HFFc6 (cell line): ENCODE measurements around the gene BAIAP2L2. TPM values are rescaled to one million over a fixed set of nuclear protein-coding genes. Genes with fewer than 3 reads are reported as not detected.

ENCODE experiments used
- DNase-seq: peaks from one replicate; pipeline ENCODE4 v3.0.0-alpha.2; 2018
- H3K27ac Mint-ChIP-seq: 2 replicates; pipeline ENCODE4 v1.8.0; 2020; ENCODE audit warnings: mild to moderate bottlenecking, mixed read lengths
- H3K27me3 Mint-ChIP-seq: 2 replicates; pipeline ENCODE4 v1.8.0; 2021; ENCODE audit warnings: mild to moderate bottlenecking, moderate library complexity, mixed read lengths; ENCODE audit not compliant: insufficient read depth
- H3K36me3 Mint-ChIP-seq: 2 replicates; pipeline ENCODE4 v1.8.0; 2021; ENCODE audit warnings: low read depth, mixed read lengths
- H3K4me1 Mint-ChIP-seq: 2 replicates; pipeline ENCODE4 v1.8.0; 2020; ENCODE audit warnings: low read depth, mixed read lengths
- H3K4me3 Mint-ChIP-seq: 2 replicates; pipeline ENCODE4 v1.8.0; 2020; ENCODE audit warnings: mild to moderate bottlenecking, moderate library complexity, mixed read lengths
- H3K9me3 Mint-ChIP-seq: 2 replicates; pipeline ENCODE4 v1.8.0; 2020; ENCODE audit warnings: mild to moderate bottlenecking, mixed read lengths
- CTCF ChIP-seq: fragments of 200-600 bp; sonication (generic); IDR thresholded peaks from 2 replicates; pipeline ENCODE4 v1.5.0; 2021; ENCODE audit warnings: antibody characterized with exemption, mild to moderate bottlenecking
- total RNA-seq, 6 experiments: library from RNA; stranded (reverse); fragmentation: NEBNext Ultra II Directional; extraction: Animal tissue kit (Norgen Biotek cat#: 25700); gene quantifications; 2 replicates in 1 of 6; 3 replicates in 5 of 6; pipeline ENCODE4 v1.2.3, GENCODE V29; 2021

BAIAP2L2 gene
- total RNA-seq, 6 experiments from 2014 or later = 0.08 TPM; not detected in 5

GRCh38 chr22:38098410-38099249 is 11.9 kb downstream of the BAIAP2L2 start:
- H3K4me3 Mint-ChIP-seq = no peak overlapping the region

GRCh38 chr22:38097557-38098409 is 12.7 kb downstream of the BAIAP2L2 start:
- H3K4me1 Mint-ChIP-seq = peaks cover 9% of the 10 kb centered on the region
- no peaks in the 10 kb centered on the region for H3K36me3 Mint-ChIP-seq
- peaks cover 11% of the 10 kb centered on the region for H3K27me3 Mint-ChIP-seq
- DNase-seq = no peak
- no peak overlapping the region for H3K4me3 Mint-ChIP-seq
- no peaks in the 10 kb centered on the region for H3K9me3 Mint-ChIP-seq
- peak; percentile 70 for TF ChIP-seq CTCF
- peak overlapping the region; percentile 52; the same call in 1 of the 2 replicates for H3K27ac Mint-ChIP-seq

More at GRCh38 chr22:38098410-38099249, 11.9 kb downstream of the BAIAP2L2 start:
- Mint-ChIP-seq H3K9me3 (no peaks in the 10 kb centered on the region), H3K27ac (peak overlapping the region; percentile 52), H3K4me1 (peaks cover 9% of the 10 kb centered on the region), H3K27me3 (peaks cover 9% of the 10 kb centered on the region), H3K36me3 (no peaks in the 10 kb centered on the region)
- DNase-seq = peak; percentile 6
- no peak for TF ChIP-seq CTCF

GRCh38 chr22:38097058-38097457 is 13.4 kb downstream of the BAIAP2L2 start:
- Mint-ChIP-seq H3K9me3 (no peaks in the 10 kb centered on the region), H3K4me1 (peaks cover 9% of the 10 kb centered on the region), H3K36me3 (no peaks in the 10 kb centered on the region), H3K27ac (no peak overlapping the region), H3K27me3 (peaks cover 11% of the 10 kb centered on the region), H3K4me3 (no peak overlapping the region)
- TF ChIP-seq CTCF = no peak
- DNase-seq = no peak

- Mint-ChIP-seq H3K27me3 (peaks cover 27% of the 10 kb centered on the region), H3K36me3 (no peaks in the 10 kb centered on the region), H3K4me1 (no peaks in the 10 kb centered on the region), H3K4me3 (no peak overlapping the region), H3K27ac (no peak overlapping the region), H3K9me3 (no peaks in the 10 kb centered on the region)
- TF ChIP-seq CTCF = no peak
- no peak for DNase-seq
Observed at GRCh38 chr22:38089474-38089851, 21.0 kb downstream of the BAIAP2L2 start.

- no peaks in the 10 kb centered on the region for H3K36me3 Mint-ChIP-seq
- no peaks in the 10 kb centered on the region for H3K4me1 Mint-ChIP-seq
- peaks cover 25% of the 10 kb centered on the region for H3K27me3 Mint-ChIP-seq
- H3K9me3 Mint-ChIP-seq = no peaks in the 10 kb centered on the region
- no peak for TF ChIP-seq CTCF
- H3K4me3 Mint-ChIP-seq = no peak overlapping the region
- no peak for DNase-seq
- H3K27ac Mint-ChIP-seq = no peak overlapping the region
Observed at GRCh38 chr22:38088629-38089473, 21.6 kb downstream of the BAIAP2L2 start.
